ENCODE measurements around the gene ATP6V1F. TPM values are rescaled to one million over a fixed set of nuclear protein-coding genes. Genes with fewer than 3 reads are reported as not detected.

Gene ATP6V1F
- total and polyA plus RNA-seq, 2 donors (not counting 1 experiment from before 2014, with no cell fraction given), result 124 to 167 TPM

DNA sequence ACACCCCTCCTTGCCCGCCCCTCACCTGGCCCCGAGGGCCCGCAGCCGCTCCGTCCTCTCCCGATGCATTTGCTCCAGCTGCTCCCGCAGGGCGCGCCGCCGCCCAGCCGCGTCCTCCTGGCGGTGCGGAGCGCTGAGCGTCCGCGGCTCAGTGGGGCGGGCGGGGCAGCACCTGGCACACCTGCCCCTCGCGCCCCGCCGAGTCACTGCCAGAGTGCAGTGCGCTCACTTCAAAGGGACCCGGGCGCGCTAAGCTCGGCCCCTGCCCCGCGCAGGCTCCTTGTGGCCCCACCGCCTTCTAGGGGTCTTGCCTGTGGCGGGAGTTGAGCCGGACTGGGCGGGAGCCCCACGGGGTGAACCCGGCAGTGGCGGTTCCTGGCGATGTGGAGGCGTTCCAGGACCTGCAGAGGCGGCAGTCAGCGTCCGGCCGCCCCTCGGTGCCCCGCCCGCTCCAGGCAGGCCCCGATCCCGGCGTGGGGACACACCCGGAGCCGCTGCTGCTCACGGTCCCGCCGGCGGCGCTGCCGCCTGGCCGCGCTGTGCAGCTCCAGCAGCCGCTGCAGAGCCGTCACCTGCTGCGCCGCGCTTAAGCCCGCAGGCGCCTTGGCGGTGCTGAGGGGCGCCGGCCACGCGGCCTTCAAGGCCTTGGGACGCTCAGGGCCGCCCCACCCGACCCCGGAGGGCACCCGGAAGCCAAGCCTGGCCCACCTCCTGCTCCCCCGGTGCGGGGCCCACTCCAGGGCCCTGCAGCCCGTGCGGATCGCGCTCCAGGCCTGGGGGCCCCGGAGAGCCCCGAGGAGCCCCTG lies 6.7 kb downstream of the ATP6V1F start:
- Histone ChIP-seq H3K27ac (ENCODE audit: insufficient read depth, low read length) (no peak overlapping the region), H3K9me3 (ENCODE audit: control insufficient read depth, insufficient read depth, low read depth, low read length) (no peaks in the 10 kb centered on the region), H3K36me3 (ENCODE audit: control insufficient read depth, insufficient read depth, low read length) (peaks cover 5% of the 10 kb centered on the region), H3K4me1 (ENCODE audit: control insufficient read depth, extremely low read depth, insufficient read depth, low read length) (no peaks in the 10 kb centered on the region), H3K79me2 (ENCODE audit: control insufficient read depth, insufficient read depth, low read length) (no peaks in the 10 kb centered on the region), H3K9ac (ENCODE audit: insufficient read depth, low read length) (peak overlapping the region; percentile 16), H4K20me1 (ENCODE audit: control insufficient read depth, extremely low read depth, insufficient read depth, low read length) (no peaks in the 10 kb centered on the region), H3K4me2 (ENCODE audit: extremely low read depth, insufficient read depth, low read length) (peak overlapping the region; percentile 93), H3K4me3 (replicated peaks in 1 of 4; ENCODE audit: control extremely low read depth in 1 of 4, insufficient read depth in 1 of 4, low read depth in 3 of 4, low read length in 4 of 4) (peak overlapping the region in 3 of 4 experiments; percentile 41 to 52 (median 45)), H2AFZ (ENCODE audit: low read length) (no peak overlapping the region), H3K27me3 (ENCODE audit: control insufficient read depth, insufficient read depth, low read length) (no peaks in the 10 kb centered on the region)
- DNase-seq (ENCODE audit: low read depth in 2 of 2), result peak; percentile 37 to 42
- TF ChIP-seq, protein P1, sequence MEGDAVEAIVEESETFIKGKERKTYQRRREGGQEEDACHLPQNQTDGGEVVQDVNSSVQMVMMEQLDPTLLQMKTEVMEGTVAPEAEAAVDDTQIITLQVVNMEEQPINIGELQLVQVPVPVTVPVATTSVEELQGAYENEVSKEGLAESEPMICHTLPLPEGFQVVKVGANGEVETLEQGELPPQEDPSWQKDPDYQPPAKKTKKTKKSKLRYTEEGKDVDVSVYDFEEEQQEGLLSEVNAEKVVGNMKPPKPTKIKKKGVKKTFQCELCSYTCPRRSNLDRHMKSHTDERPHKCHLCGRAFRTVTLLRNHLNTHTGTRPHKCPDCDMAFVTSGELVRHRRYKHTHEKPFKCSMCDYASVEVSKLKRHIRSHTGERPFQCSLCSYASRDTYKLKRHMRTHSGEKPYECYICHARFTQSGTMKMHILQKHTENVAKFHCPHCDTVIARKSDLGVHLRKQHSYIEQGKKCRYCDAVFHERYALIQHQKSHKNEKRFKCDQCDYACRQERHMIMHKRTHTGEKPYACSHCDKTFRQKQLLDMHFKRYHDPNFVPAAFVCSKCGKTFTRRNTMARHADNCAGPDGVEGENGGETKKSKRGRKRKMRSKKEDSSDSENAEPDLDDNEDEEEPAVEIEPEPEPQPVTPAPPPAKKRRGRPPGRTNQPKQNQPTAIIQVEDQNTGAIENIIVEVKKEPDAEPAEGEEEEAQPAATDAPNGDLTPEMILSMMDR (conservative IDR thresholded peaks at IDR 0.05 in 1 of 2, IDR thresholded peaks at IDR 0.05 in 1 of 2; ENCODE audit: low read depth in 1 of 2, low read length in 2 of 2), result no peak
- no peak for TF ChIP-seq EZH2 (IDR thresholded peaks at IDR 0.05; ENCODE audit: low read length, missing control alignments)

DNA sequence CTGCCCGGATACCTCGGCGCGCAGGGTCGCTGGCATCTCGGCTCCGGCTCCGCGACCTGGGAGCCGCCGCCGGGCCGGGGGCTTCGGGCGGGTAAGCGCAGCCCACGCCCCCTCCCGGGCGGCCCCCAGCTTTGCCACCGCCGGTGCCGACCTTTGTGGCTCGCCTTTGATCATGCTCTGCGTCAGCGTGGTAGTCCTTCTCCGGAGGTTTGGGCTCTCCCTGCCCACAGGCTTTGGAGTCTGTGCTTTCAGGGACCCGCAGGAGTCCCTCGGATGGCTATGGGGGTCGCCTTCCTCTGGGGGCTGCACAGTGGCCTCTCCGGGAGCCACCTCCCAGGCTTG lies 7.3 kb downstream of the ATP6V1F start:
- Histone ChIP-seq H3K27me3 (ENCODE audit: control insufficient read depth, insufficient read depth, low read length) (no peaks in the 10 kb centered on the region), H3K4me2 (ENCODE audit: extremely low read depth, insufficient read depth, low read length) (peak overlapping the region; percentile 93), H3K36me3 (ENCODE audit: control insufficient read depth, insufficient read depth, low read length) (peaks cover 5% of the 10 kb centered on the region), H3K9ac (ENCODE audit: insufficient read depth, low read length) (no peak overlapping the region), H3K4me1 (ENCODE audit: control insufficient read depth, extremely low read depth, insufficient read depth, low read length) (no peaks in the 10 kb centered on the region), H3K27ac (ENCODE audit: insufficient read depth, low read length) (no peak overlapping the region), H4K20me1 (ENCODE audit: control insufficient read depth, extremely low read depth, insufficient read depth, low read length) (no peaks in the 10 kb centered on the region), H2AFZ (ENCODE audit: low read length) (no peak overlapping the region), H3K79me2 (ENCODE audit: control insufficient read depth, insufficient read depth, low read length) (no peaks in the 10 kb centered on the region), H3K4me3 (replicated peaks in 1 of 4; ENCODE audit: control extremely low read depth in 1 of 4, insufficient read depth in 1 of 4, low read depth in 3 of 4, low read length in 4 of 4) (peak overlapping the region in 1 of 4 experiments; percentile 52), H3K9me3 (ENCODE audit: control insufficient read depth, insufficient read depth, low read depth, low read length) (no peaks in the 10 kb centered on the region)
- DNase-seq (ENCODE audit: low read depth in 2 of 2), result no peak
- no peak for TF ChIP-seq EZH2 (IDR thresholded peaks at IDR 0.05; ENCODE audit: low read length, missing control alignments)
- TF ChIP-seq, protein P1 (conservative IDR thresholded peaks at IDR 0.05 in 1 of 2, IDR thresholded peaks at IDR 0.05 in 1 of 2; ENCODE audit: low read depth in 1 of 2, low read length in 2 of 2), result no peak

DNA sequence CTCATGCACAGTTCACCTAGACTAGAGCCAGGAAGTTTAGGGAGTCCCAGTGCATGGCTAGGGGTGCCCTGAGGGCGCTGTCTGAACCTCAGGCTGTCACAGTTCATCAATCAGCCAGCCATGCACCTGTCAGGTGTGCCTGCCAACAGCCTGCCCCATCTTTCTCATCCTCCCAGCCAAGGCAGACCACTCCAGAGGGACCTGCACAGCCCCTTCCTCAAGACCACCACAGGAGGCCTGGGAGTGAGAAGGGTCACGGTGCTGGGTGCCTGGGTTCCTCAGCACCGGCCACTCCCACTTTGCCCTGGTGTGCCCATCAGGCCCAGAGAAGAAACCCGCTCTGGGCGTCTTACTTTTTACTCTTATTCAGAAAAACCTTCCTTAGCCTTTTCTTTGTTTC lies 8.4 kb downstream of the ATP6V1F start:
- no peaks in the 10 kb centered on the region for H3K4me1 ChIP-seq (ENCODE audit: control insufficient read depth, extremely low read depth, insufficient read depth, low read length)
- H3K9ac ChIP-seq (ENCODE audit: insufficient read depth, low read length), result no peak overlapping the region
- no peaks in the 10 kb centered on the region for H3K79me2 ChIP-seq (ENCODE audit: control insufficient read depth, insufficient read depth, low read length)
- H2AFZ ChIP-seq (ENCODE audit: low read length), result no peak overlapping the region
- H3K4me3 ChIP-seq (replicated peaks in 1 of 4; ENCODE audit: control extremely low read depth in 1 of 4, insufficient read depth in 1 of 4, low read depth in 3 of 4, low read length in 4 of 4), result no peak overlapping the region
- no peak overlapping the region for H3K4me2 ChIP-seq (ENCODE audit: extremely low read depth, insufficient read depth, low read length)
- no peaks in the 10 kb centered on the region for H4K20me1 ChIP-seq (ENCODE audit: control insufficient read depth, extremely low read depth, insufficient read depth, low read length)
- no peak overlapping the region for H3K27ac ChIP-seq (ENCODE audit: insufficient read depth, low read length)
- peaks cover 1% of the 10 kb centered on the region for H3K36me3 ChIP-seq (ENCODE audit: control insufficient read depth, insufficient read depth, low read length)
- no peaks in the 10 kb centered on the region for H3K9me3 ChIP-seq (ENCODE audit: control insufficient read depth, insufficient read depth, low read depth, low read length)
- TF ChIP-seq, protein P1 (conservative IDR thresholded peaks at IDR 0.05 in 1 of 2, IDR thresholded peaks at IDR 0.05 in 1 of 2; ENCODE audit: low read depth in 1 of 2, low read length in 2 of 2), result no peak
- TF ChIP-seq EZH2 (IDR thresholded peaks at IDR 0.05; ENCODE audit: low read length, missing control alignments), result no peak
- H3K27me3 ChIP-seq (ENCODE audit: control insufficient read depth, insufficient read depth, low read length), result no peaks in the 10 kb centered on the region
- no peak for DNase-seq (ENCODE audit: low read depth in 2 of 2)
